Dedifferentiated amniotic fluid mesenchymal stem cell (primary cell): Measurements from ENCODE around the gene VMO1.

Experiments
- DNase-seq: peaks from one replicate; pipeline ENCODE4 v3.0.0-alpha.2; 2016; ENCODE audit errors: extremely low spot score

Gene VMO1

DNA sequence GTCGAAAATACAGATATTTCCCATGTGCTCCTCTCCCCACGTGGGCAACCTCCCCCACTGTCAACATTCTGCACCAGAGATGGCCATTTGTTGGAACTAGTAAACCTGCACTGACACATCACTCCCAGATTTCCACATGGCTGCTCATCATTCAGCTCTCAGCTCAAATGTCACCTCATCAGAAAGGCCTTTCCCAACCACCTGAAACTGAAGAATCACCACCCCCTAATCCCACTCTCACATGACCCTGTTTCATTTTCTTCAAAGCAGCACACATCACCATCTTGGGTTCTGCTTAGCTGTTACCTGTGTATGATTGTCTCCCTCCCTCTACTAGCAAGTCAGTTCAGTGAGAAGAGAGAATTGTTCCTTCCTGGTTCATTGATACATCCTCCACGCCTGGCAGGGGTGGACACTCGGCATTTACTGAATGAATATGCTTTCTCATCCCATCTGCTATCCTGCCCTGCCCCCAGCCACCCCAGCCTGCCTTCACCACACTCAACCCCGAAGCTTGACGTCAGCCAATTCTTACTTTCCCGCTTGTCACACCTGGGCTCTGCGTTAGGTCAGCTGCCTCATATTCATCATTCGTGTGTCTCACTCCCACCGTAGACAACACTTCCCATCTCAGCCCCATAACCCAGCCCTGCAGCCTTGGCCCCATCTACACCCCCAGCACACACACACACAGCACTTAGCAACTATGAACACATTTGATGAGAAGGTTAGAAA lies 14.5 kb upstream of the VMO1 start:
- DNase-seq = no peak

DNA sequence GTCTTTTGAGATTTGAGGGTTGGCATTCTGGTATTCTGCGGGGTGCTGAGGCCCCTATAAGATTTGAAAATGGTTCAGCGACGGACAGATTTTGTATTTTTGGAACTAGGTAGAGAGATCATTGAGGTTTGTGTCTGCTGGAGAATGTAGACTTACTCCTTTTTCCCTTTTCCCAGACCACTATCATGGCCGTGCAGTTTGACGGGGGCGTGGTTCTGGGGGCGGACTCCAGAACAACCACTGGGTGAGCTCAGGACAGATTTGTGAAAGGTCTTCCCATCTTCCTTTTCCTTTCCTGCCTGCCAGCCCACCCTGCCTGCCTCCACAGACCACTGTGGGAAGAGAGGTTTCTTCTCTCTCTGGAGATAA lies 10.4 kb upstream of the VMO1 start:
- DNase-seq = peak; percentile 35

DNA sequence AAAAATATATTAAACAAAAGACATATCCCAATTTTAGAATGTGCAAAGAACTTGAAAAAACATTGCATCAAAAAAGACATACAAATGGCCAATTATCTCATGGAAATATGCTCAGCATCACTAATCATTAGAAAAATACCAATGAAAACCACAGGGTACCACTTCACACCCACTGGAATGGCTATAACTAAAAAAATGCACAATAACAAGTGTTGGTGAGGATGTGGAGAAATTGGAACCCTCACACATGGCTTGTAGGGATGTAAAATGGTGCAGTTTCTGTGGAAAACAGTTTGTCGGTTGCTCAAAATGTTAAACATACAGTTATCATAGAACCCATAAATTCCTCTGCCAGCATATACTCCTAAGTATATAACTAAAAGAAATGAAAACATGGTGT lies 9.0 kb upstream of the VMO1 start:
- DNase-seq = no peak

DNA sequence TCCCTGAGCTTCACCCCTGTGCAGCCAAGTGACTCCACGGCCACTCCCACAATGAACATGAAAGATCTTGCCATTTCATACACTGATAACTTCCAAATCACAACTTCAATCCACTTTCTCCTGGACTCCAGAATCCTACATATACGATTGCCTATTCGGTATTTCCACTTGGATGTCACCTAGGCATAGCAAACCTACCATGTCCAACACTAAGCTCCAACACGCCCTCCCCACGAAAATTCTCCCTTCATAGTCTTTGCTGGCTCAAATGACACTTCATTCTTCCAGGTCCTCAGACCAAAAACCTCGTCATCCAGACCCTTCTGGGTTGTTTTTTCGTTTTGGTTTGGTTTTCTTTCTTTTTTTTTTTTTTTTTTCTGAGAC lies 4.5 kb upstream of the VMO1 start:
- no peak for DNase-seq

DNA sequence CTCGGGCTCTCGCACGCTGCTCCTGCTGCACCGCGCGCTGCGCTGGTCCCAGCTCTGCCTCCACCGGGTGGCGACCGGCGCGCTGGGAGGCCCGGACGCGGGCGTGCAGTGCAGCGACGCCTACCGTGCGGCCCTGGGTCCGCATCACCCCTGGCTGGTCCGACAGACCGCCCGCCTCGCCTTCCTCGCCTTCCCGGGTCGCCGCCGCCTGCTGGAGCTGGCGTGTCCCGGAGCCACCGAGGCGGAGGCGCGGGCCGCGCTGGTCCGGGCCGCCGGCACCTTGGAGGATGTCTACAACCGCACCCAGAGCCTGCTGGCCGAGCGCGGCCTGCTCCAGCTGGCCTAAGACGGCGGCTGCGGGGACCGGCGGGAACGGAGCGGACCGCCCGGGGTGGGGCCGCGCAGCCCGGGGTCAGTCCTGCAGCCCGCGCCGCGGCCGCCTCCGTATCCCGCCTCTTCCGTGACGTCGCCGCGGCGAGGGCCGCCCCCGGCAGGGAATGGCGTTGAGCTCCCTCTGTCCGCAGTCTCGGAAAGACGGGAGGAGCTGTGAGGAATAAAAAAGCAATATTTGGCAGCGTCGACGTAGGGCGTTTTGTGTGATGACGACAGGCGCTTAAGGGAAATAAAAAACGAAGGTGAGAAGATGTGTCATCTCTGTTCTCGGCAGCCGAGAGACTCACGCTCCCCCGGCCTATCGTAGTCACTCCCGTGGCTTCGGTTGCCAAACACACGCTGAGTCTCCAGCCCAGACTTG lies 4.0 kb upstream of the VMO1 start:
- peak; percentile 76 for DNase-seq

DNA sequence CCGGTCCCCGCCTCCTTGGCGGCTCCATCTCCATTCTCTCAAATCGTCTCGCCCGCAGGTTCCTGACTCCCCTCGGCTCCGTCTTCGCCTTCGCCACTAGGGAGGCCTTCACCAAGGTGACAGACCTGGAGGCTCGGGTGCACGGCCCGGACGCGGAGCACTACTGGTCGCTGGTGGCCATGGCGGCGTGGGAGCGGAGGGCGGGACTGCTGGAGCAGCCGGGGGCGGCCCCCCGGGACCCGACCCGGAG lies 3.5 kb upstream of the VMO1 start:
- no peak for DNase-seq

DNA sequence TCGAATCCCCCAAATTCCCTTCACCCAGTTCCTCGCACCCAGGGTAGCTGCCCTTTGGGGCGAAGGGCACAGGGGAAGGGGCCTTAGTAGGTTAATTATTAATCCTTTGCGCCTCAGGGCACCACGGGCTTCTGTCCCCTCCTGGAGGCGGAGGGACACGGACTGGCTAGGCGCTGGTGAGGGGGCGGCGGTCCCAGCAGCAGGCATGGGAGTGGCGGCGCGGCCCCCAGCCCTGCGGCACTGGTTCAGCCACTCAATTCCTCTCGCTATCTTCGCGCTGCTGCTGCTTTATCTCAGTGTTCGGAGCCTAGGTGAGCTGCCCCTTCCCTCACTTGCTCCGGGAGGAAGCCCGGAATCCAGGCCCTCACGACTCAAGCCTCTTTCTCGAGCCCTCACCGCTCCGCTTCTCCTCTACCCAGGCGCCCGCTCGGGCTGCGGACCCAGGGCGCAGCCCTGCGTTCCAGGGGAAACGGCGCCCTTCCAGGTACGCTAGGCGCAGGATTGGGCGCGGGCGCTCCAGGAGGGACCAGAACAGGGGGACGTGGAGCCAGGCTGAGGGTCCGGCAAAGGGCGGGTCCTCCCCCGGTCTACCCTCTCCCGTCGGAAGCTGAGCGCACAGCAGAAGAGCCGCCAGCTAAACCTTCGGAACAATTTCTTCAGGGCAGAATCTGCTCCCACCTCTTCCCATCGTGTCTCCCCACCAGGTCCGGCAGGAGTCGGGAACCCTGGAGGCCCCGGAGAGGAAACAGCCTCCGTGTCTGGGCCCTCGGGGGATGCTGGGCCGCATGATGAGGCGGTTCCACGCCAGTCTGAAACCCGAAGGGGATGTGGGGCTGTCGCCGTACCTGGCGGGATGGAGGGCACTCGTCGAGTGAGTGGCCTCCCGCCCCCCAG lies 2.9 kb upstream of the VMO1 start, which contains the start of gene GLTPD2:
TSS of gene GLTPD2 (plus strand) at position 158 of the 894 bp plus-strand sequence. CDS start at position 206, 48 bp downstream.
- no peak for DNase-seq

DNA sequence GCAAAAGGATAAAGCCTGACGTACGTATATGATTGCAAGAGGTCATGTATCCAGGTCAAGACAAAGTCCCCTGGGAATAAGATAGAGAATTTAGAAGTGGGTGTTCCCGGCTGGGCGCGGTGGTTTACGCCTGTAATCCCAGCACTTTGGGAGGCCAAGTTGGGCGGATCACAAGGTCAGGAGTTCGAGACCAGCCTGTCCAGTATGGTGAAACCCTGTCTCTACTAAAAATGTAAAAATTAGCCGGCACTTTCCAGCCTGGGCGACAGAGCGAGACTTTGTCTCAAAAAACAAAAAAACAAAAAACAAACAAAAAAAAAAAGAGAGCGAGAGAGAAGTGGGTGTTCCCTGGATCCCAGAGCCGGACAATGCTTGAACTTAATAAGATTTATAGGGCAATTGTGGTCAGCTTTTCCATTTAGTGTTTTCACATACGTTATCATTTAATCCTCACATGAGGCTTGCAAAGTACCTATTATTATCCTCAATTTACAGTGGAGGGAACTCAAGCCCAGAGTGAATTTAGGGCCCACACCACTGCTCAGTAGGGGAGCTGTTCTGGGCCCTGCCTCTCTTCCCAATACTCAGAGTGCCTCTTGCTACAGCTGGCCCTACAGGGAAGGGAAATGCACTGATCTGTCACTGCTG lies 2.1 kb upstream of the VMO1 start:
- DNase-seq = no peak

DNA sequence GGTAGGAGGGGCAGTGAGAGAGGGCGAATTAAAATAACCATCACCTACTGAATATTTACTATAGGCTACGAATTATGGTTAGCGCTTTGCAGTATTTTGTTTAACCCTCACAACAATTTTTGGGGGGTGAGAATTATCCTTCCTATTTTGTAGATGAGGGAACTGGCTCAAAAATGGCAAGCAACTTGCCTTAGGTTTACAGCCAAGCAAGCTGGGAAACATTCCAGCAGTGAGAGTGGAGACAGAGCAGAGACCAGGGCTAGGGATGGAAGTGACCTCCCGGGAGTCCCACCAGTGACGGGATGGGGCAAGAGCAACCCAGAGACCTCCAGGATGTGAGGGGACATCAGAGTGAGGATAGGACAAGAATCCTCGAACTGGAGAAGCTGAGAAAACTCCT lies 352 bp upstream of the VMO1 start:
- no peak for DNase-seq

DNA sequence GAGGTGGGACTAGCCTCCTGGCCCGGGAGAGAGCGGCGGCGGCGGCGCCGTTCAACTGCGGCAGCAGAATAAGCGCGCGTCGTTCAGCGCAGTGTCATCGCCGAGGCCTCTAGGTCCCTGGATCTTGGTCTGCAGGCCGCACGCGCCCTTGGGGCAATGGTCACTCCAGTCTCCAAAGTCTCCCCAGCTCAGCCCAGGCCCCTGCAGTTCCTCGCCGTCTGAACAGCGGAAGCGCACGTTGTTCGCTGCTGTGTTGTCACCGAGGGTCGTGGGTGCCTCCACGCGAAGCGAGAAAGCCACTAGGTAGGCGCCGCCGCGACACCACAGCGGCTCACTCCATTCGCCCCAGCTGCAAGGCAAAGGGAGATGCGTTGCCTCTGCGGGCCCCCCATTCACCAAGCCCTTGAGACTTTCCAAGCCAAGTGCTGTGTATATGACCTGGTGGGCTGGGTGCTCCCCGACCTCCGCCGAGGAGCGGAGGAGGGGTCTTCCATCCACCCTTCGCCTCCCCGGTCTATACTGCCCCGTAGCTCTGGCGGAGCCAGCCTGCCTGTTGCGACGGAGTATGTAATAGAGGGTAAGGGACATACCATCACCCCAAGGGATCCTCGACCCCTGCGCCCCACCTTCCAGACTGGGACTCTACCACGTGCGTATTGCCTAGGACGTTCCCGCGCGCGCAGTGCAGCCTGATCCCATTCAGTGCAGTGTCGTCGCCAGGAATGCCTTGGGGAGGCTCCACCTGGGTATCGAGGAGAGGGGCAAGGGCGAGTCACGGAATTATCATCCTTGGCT lies 656 bp downstream of the VMO1 start:
- DNase-seq = no peak

DNA sequence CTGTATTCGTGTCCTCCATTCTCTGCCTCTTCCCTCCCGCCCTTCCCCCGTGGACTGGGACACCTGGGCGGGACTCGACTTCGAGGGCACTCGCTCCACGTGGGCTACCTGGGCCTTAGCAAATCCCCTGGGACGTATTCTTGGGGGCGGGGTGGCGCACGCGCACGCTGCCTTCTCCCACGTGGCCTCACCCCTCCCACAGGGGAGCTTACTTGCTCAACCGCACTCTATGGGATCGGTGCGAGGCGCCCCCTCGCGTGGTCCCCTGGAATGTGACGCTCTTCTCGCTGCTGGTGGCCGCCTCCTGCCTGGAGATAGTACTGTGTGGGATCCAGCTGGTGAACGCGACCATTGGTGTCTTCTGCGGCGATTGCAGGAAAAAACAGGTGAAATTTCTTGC lies 3.5 kb downstream of the VMO1 start:
- DNase-seq = no peak

DNA sequence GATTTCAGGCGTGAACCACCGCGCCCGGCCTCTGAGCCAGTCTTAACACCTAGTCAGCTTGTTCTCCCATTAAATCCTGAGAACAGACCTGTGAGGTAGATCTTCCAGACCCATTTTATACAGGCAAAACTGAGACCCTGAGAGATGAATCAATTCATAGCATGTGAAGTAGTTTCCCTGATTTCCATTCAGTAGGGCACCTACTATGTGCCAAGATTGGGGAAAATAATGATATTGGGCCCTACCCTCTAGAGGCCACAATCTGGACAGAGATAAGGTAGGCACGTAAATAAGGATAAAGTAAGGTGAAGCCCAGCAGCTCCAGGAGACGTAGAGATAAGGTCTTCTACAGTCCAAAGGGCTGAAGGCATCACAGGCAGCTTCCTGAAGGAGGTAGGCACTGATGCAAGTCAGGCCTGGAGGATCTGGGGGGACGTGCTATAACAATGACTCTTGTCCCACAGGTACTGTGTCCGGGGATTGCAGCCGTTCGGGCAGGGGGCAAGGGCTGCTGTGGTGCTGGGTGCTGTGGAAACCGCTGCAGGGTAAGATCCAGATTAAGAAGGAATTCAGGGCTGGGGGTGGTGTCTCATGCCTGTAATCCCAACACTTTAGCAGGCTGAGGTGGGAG lies 5.7 kb downstream of the VMO1 start:
- DNase-seq = no peak

DNA sequence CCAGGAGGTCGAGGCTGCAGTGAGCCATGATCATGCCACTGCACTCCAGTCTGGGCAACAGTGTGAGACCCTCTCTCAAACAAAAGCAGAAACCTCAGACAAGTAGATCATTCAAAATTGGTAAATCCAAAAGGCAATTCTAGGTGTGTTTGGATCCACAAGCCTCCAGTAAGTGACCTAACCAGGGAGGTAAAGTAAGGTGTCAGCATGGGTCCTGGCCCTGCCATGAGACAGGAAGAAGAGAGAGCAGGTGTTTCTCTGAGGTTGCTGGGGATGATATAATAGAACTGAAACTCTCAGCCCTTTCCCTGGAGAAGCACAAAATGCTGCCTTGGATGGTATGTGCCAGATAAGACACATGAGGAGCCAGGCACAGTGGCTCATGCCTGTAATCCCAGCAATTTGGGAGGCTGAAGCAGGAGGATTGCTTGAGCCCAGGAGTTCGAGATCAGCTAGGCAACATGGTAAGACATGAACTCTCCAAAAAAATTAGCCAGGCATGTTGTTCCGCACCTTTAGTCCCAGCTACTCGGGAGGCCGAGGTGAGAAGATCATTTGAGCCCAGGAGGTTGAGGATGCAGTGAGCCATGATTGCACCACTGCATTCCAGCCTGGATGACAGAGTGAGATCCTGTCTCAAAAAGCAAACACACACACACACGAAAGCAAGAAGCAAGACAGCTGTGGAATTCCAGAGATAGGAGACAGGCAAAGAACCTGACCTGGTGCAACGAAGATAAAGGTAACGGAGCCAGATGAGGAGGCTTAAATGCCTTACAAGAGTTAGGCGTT lies 8.0 kb downstream of the VMO1 start:
- DNase-seq = no peak

DNA sequence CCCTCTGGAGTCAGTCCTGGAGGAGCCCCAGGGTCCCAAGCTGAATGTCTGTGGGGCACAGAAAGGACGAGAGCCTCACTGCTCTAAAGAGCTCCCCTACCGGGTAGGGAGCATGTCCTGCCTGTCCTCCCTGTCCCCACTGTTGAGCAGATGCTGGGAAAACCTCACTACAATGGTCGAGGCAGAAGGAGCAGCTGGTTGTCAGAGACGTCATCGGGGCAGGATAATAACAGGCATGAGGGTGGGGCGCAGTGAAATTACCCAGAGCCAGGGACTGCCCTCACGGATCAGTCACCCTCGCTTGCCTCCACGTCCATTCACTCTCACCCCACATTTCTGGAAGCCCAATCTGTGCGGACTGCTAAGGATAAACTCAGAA lies 13.9 kb downstream of the VMO1 start:
- DNase-seq = no peak

DNA sequence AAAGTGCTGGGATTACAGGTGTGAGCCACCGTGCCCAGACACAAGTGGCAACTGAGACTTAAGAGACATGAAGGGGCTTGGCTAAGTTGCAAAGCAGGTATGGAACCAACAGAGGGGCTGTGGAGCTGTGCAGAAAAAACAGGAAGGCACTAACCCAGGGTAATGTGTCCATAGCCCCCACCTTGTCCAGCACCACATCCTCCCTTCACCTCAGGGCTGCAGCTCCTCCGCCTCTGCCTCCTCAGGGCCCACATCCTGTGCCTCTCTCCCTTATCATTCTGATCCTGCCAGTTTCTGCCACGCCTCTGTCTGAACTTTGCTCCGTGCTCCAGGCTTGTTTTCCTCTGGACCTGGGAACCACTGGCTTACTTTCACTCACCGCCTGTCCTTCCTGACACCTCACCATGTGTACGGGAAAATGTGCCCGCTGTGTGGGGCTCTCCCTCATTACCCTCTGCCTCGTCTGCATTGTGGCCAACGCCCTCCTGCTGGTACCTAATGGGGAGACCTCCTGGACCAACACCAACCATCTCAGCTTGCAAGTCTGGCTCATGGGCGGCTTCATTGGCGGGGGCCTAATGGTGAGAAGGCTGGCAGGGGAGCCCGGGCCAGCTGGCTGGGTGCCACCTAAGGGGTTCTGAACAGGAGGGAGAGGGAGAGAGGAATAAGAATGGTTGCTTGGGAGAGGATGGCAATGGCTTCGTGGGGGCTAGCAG lies 14.5 kb downstream of the VMO1 start, which contains the start of gene TM4SF5:
TSS of gene TM4SF5 (plus strand) at position 368 of the 716 bp plus-strand sequence. CDS start at position 405, 37 bp downstream.
- no peak for DNase-seq

DNA sequence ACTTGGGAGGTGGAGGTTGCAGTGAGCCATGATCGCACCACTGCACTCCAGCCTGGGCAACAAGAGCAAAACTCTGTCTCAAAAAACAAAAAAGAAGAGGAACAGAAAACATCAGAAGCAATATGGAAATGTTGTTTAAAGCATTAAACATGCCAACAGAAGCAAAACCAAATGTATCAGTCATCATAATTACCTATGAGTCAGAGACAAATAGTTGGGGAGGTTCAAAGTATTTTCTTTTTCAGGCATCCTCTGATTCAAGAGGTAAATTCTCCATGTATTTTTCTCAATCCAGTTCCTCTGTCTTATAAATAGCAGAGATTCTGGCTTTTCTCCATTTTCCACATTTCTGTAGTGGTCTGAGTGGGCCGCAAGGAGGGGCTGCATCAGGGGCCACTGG lies 16.5 kb downstream of the VMO1 start:
- DNase-seq = no peak

DNA sequence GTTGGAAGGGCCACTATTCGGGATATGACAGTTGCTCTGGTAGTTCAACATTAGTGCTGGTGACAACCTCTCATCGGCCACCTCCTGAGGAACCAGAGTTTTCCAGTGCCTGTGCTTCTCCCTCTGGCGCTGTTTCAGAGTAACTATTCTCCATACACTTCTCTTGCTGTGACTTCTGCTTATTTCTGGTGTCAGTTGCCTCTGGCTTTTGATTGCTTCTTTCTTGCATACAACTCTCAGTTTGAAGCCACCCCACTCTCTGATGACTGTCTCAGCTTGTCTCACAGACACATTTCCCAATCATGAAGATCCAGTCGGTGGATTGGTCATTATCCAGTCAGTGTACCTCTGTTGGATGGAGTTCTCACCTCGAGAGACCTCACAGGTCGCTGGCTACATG lies 17.9 kb downstream of the VMO1 start:
- no peak for DNase-seq

DNA sequence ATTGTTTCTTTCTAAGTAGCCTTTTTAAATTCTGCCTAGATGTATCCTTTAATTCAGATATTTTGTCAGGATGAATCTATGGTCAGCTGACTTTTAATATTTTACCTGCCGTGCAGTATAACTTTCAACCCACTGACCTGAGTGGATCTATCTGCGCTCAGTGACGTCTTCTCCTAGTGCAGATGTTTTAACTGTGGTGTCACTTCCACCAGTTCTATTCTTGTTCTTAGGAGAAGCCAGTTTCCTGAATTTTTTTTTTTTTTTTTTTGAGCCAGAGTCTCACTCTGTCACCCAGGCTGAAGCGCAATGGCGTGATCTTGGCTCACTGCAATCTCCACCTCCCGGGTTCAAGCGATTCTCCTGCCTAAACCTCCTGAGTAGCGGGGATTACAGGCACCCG lies 19.4 kb downstream of the VMO1 start:
- no peak for DNase-seq

DNA sequence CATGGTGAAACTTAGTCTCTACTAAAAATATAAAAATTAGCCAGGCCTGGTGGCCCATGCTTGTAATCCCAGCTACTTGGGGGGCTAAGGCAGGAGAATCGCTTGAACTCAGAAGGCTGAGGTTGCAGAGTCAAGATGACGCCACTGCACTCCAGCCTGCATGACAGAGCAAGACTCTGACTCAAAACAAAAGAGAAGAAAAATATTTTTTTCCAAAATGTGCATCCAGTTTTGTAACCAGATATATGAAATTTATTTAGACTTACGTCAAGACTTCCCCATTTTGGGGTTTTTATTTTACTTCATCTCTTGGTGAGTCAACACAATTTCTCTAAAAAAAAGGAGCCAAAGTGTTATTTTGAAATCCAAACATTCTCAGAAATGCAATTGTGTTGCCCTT lies 20.0 kb downstream of the VMO1 start:
- no peak for DNase-seq
